ENCODE data around the gene KIAA1958. TPM values are rescaled to one million over a fixed set of nuclear protein-coding genes. Genes with fewer than 3 reads are reported as not detected.

KIAA1958 gene
- total and polyA plus RNA-seq, 4 donors: 0.99 to 7.1 (median 3.3) TPM

DNA sequence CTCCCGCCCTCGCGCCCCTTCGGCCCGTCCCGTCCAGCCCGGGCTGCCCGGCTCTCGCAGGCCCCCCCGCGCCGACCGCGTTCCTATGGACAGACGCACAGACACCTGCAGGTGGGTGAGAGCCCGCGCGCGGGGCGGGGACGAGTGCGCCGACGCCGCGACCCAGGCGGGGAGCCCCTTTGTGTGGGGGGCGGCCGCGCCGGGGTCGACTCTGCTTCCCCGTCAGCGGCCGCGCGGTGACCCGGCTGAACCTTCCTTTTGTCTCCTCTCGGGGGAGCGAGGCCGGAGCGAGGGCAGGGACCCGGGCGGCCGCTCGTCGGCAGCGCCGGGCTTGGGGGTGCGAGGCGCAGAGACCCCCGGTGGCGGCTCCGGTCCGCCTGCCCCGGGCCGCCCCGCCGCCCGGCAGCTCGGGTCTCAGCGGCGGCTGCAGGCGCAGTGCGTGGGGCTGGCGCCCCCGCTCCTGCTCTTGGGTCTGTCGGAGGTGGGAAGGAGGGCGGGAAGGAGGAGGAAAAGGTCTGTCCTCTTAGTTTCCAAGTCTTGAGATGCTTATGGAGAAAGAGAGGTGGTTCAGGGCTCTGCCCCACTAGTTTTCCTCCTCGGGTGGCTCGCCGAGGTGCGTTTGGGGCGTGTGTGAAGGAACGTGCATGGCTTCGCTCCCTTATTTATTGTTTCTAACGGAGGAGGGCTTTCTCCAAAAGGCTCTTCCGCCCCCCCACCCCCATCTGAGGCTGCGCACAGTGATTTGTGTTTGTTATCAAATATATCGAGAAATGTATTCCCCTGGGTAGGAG, 576 bp downstream of the KIAA1958 start:
- H3K4me3 ChIP-seq (ENCODE audit: low read depth in 1 of 3, low read length in 3 of 3): peak overlapping the region; percentile 81 to 92 (median 87)
- H3K27ac ChIP-seq (ENCODE audit: low read depth in 1 of 2, low read length in 2 of 2): peak overlapping the region; percentile 71 to 81
- under 1% methylated on average over 80 of the region's 80 CpGs for WGBS
- TF ChIP-seq YY1 (IDR thresholded peaks at IDR 0.05) (peak; percentile 10), RXRA (IDR thresholded peaks at IDR 0.05) (no peak), RAD21 (IDR thresholded peaks at IDR 0.05) (peak in 1 of 2 donors; percentile 20)
- H3K9ac ChIP-seq (ENCODE audit: low read depth in 1 of 2, low read length in 2 of 2): peak overlapping the region; percentile 52 to 66
- DNase-seq (ENCODE audit: low spot score): peak; percentile 60
- peaks cover 1 to 30% (median 11%) of the 10 kb centered on the region in 4 donors for H3K4me1 ChIP-seq (ENCODE audit: control insufficient read depth in 4 of 4, insufficient read depth in 4 of 4, low read length in 3 of 4)
- H3K9me3 ChIP-seq (ENCODE audit: control insufficient read depth in 4 of 4, low read length in 3 of 4): no peaks in the 10 kb centered on the region
- H3K36me3 ChIP-seq (ENCODE audit: control insufficient read depth in 4 of 4, insufficient read depth in 3 of 4, low read depth in 1 of 4, low read length in 3 of 4): no peaks in the 10 kb centered on the region
- no peaks in the 10 kb centered on the region for H3K27me3 ChIP-seq (ENCODE audit: control insufficient read depth in 4 of 4, insufficient read depth in 4 of 4, low read length in 3 of 4)

DNA sequence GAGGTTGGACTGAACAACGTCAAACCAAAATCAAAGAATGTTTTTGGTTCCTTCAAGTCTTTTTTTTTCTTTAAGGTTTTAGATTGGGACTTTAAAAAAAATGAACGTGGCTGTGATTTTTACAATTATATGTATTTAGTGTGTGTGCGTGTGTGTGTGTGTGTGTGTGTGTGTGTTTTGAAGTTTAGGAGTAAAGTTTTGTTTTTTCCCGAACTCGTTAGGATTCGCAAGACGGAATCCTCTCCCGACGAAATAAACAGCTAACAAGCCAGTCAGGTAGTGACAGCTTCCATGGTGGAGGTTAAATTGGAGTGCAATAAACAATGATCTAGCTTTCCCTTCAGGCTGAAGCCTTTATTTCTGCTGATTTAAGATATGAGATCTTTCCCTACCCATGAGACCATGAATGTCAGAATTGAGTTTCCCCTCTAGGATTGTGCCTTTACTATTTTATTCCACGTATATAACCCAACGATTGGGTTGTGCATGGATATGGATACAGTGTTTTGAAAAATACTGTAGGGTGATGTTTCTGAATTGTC, 1.2 kb downstream of the KIAA1958 start:
- Histone ChIP-seq H3K27ac (ENCODE audit: low read depth in 1 of 2, low read length in 2 of 2) (peak overlapping the region; percentile 71 to 81), H3K36me3 (ENCODE audit: control insufficient read depth in 4 of 4, insufficient read depth in 3 of 4, low read depth in 1 of 4, low read length in 3 of 4) (no peaks in the 10 kb centered on the region), H3K9me3 (ENCODE audit: control insufficient read depth in 4 of 4, low read length in 3 of 4) (no peaks in the 10 kb centered on the region), H3K27me3 (ENCODE audit: control insufficient read depth in 4 of 4, insufficient read depth in 4 of 4, low read length in 3 of 4) (no peaks in the 10 kb centered on the region), H3K4me3 (ENCODE audit: low read depth in 1 of 3, low read length in 3 of 3) (peak overlapping the region; percentile 81 to 92 (median 87)), H3K9ac (ENCODE audit: low read depth in 1 of 2, low read length in 2 of 2) (peak overlapping the region; percentile 52 to 66), H3K4me1 (ENCODE audit: control insufficient read depth in 4 of 4, insufficient read depth in 4 of 4, low read length in 3 of 4) (peaks cover 1 to 30% (median 11%) of the 10 kb centered on the region in 4 donors)
- WGBS: 11% methylated on average over 11 of the region's 11 CpGs
- no peak for TF ChIP-seq RXRA (IDR thresholded peaks at IDR 0.05)
- TF ChIP-seq, protein P1, sequence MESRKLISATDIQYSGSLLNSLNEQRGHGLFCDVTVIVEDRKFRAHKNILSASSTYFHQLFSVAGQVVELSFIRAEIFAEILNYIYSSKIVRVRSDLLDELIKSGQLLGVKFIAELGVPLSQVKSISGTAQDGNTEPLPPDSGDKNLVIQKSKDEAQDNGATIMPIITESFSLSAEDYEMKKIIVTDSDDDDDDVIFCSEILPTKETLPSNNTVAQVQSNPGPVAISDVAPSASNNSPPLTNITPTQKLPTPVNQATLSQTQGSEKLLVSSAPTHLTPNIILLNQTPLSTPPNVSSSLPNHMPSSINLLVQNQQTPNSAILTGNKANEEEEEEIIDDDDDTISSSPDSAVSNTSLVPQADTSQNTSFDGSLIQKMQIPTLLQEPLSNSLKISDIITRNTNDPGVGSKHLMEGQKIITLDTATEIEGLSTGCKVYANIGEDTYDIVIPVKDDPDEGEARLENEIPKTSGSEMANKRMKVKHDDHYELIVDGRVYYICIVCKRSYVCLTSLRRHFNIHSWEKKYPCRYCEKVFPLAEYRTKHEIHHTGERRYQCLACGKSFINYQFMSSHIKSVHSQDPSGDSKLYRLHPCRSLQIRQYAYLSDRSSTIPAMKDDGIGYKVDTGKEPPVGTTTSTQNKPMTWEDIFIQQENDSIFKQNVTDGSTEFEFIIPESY (IDR thresholded peaks at IDR 0.05): no peak
- TF ChIP-seq, protein P2, sequence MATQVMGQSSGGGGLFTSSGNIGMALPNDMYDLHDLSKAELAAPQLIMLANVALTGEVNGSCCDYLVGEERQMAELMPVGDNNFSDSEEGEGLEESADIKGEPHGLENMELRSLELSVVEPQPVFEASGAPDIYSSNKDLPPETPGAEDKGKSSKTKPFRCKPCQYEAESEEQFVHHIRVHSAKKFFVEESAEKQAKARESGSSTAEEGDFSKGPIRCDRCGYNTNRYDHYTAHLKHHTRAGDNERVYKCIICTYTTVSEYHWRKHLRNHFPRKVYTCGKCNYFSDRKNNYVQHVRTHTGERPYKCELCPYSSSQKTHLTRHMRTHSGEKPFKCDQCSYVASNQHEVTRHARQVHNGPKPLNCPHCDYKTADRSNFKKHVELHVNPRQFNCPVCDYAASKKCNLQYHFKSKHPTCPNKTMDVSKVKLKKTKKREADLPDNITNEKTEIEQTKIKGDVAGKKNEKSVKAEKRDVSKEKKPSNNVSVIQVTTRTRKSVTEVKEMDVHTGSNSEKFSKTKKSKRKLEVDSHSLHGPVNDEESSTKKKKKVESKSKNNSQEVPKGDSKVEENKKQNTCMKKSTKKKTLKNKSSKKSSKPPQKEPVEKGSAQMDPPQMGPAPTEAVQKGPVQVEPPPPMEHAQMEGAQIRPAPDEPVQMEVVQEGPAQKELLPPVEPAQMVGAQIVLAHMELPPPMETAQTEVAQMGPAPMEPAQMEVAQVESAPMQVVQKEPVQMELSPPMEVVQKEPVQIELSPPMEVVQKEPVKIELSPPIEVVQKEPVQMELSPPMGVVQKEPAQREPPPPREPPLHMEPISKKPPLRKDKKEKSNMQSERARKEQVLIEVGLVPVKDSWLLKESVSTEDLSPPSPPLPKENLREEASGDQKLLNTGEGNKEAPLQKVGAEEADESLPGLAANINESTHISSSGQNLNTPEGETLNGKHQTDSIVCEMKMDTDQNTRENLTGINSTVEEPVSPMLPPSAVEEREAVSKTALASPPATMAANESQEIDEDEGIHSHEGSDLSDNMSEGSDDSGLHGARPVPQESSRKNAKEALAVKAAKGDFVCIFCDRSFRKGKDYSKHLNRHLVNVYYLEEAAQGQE (IDR thresholded peaks at IDR 0.05): no peak
- TF ChIP-seq SP1 (IDR thresholded peaks at IDR 0.05): no peak
- TF ChIP-seq, protein P3, sequence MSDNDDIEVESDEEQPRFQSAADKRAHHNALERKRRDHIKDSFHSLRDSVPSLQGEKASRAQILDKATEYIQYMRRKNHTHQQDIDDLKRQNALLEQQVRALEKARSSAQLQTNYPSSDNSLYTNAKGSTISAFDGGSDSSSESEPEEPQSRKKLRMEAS (IDR thresholded peaks at IDR 0.05): no peak
- TF ChIP-seq NR2F2 (IDR thresholded peaks at IDR 0.05): no peak
- no peak for TF ChIP-seq GABPA (IDR thresholded peaks at IDR 0.05 in 1 of 2, conservative IDR thresholded peaks at IDR 0.05 in 1 of 2)
- TF ChIP-seq EGR1 (IDR thresholded peaks at IDR 0.05; ENCODE audit: low read depth in 2 of 2): no peak
- no peak for TF ChIP-seq YY1 (IDR thresholded peaks at IDR 0.05)
- no peak for TF ChIP-seq HNF4A (conservative IDR thresholded peaks at IDR 0.05)
- TF ChIP-seq HNF4G (IDR thresholded peaks at IDR 0.05): no peak
- TF ChIP-seq, protein P4, sequence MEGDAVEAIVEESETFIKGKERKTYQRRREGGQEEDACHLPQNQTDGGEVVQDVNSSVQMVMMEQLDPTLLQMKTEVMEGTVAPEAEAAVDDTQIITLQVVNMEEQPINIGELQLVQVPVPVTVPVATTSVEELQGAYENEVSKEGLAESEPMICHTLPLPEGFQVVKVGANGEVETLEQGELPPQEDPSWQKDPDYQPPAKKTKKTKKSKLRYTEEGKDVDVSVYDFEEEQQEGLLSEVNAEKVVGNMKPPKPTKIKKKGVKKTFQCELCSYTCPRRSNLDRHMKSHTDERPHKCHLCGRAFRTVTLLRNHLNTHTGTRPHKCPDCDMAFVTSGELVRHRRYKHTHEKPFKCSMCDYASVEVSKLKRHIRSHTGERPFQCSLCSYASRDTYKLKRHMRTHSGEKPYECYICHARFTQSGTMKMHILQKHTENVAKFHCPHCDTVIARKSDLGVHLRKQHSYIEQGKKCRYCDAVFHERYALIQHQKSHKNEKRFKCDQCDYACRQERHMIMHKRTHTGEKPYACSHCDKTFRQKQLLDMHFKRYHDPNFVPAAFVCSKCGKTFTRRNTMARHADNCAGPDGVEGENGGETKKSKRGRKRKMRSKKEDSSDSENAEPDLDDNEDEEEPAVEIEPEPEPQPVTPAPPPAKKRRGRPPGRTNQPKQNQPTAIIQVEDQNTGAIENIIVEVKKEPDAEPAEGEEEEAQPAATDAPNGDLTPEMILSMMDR (IDR thresholded peaks at IDR 0.05; ENCODE audit: low read depth, low read length, missing input control): no peak
- no peak for TF ChIP-seq RAD21 (IDR thresholded peaks at IDR 0.05)
- DNase-seq (ENCODE audit: low spot score): no peak

All from liver (tissue), 9 donors.